ENCODE results near the gene OR9G4.

The OR9G4 gene

GRCh38 chr11:56748597-56748996 lies at the start of gene OR9G4:
OR9G4 (minus strand) TSS chr11:56748697; CDS start chr11:56743766, 4,931 bp downstream.
- no peak for DNase-seq

- DNase-seq, result peak in 1 of 2 donors; percentile 2
Observed at GRCh38 chr11:56783448-56784041, 35.0 kb upstream of the OR9G4 start.

GRCh38 chr11:56782167-56782847 lies 33.8 kb upstream of the OR9G4 start:
- DNase-seq, result no peak

GRCh38 chr11:56776809-56777208 lies 28.3 kb upstream of the OR9G4 start:
- no peak for DNase-seq

- DNase-seq, result no peak
Observed at GRCh38 chr11:56764976-56765375, 16.5 kb upstream of the OR9G4 start.

- DNase-seq, result no peak
Observed at GRCh38 chr11:56751480-56751879, 3.0 kb upstream of the OR9G4 start.

- DNase-seq, result no peak
Observed at GRCh38 chr11:56750190-56750589, 1.7 kb upstream of the OR9G4 start.

- DNase-seq, result no peak
Observed at GRCh38 chr11:56740886-56741285, 7.6 kb downstream of the OR9G4 start.

- no peak for DNase-seq
Observed at GRCh38 chr11:56740107-56740506, 8.4 kb downstream of the OR9G4 start.

GRCh38 chr11:56720513-56720912 lies 28.0 kb downstream of the OR9G4 start:
- no peak for DNase-seq

- DNase-seq, result no peak
Observed at GRCh38 chr11:56716379-56716854, 32.1 kb downstream of the OR9G4 start.

GRCh38 chr11:56714206-56714605 lies 34.3 kb downstream of the OR9G4 start:
- DNase-seq, result no peak

GRCh38 chr11:56706486-56706885 lies 42.0 kb downstream of the OR9G4 start:
- DNase-seq, result no peak

GRCh38 chr11:56705784-56706396 lies 42.6 kb downstream of the OR9G4 start:
- DNase-seq, result no peak

- DNase-seq, result no peak
Observed at GRCh38 chr11:56700914-56701485, 47.5 kb downstream of the OR9G4 start.

- DNase-seq, result no peak
Observed at GRCh38 chr11:56700242-56700913, 48.1 kb downstream of the OR9G4 start.

GRCh38 chr11:56698795-56699194 lies 49.7 kb downstream of the OR9G4 start, which contains the start of gene OR9G1:
OR9G1 (plus strand) TSS chr11:56699095; CDS start chr11:56700388, 1,293 bp downstream.
- DNase-seq, result no peak

- DNase-seq, result no peak
Observed at GRCh38 chr11:56693428-56693827, 55.1 kb downstream of the OR9G4 start.
